Lower leg skin (tissue), 3 donors: ENCODE data around the gene GARIN1A.

Experiments used
- POLR2A ChIP-seq, 2 donors: fragments of 450-650 bp; IDR thresholded peaks; one replicate each; pipeline ENCODE4 v1.6.1; 2016 to 2017; ENCODE audit warnings: antibody characterized with exemption in 2 of 2, mild to moderate bottlenecking in 1 of 2, moderate library complexity in 1 of 2
- TF ChIP-seq, protein P1 (sequence below), 3 donors: fragments of 450-650 bp; IDR thresholded peaks; one replicate each; pipeline ENCODE4 v1.5.1; 2016; ENCODE audit warnings: antibody characterized with exemption in 3 of 3, mild to moderate bottlenecking in 3 of 3, moderate library complexity in 2 of 3

DNA sequence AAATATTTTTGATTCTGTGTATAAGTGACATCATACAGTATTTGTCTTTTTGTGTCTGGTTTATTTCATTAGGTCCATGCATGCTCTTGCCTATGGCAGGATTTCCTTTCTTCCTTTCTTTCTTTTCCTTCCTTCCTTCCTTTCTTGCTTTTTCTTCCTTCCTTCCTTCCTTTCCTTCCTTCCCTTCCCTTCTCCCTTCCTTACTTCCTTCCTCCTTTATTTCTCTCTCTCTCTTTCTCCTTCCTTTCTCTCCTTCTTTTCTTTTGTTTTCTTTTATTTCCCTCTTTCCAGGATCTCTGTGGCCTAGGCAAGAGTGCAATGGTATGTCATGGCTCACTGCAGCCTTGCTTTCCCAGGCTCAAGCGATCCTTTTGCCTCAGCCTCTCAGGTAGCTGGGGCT lies 35.7 kb downstream of the GARIN1A start:
- TF ChIP-seq, protein P1, sequence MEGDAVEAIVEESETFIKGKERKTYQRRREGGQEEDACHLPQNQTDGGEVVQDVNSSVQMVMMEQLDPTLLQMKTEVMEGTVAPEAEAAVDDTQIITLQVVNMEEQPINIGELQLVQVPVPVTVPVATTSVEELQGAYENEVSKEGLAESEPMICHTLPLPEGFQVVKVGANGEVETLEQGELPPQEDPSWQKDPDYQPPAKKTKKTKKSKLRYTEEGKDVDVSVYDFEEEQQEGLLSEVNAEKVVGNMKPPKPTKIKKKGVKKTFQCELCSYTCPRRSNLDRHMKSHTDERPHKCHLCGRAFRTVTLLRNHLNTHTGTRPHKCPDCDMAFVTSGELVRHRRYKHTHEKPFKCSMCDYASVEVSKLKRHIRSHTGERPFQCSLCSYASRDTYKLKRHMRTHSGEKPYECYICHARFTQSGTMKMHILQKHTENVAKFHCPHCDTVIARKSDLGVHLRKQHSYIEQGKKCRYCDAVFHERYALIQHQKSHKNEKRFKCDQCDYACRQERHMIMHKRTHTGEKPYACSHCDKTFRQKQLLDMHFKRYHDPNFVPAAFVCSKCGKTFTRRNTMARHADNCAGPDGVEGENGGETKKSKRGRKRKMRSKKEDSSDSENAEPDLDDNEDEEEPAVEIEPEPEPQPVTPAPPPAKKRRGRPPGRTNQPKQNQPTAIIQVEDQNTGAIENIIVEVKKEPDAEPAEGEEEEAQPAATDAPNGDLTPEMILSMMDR (IDR thresholded peaks at IDR 0.05): no peak
- TF ChIP-seq POLR2A (IDR thresholded peaks at IDR 0.05): no peak
